ENCODE data around the gene SPINDOC. TPM values are rescaled to one million over a fixed set of nuclear protein-coding genes. Genes with fewer than 3 reads are reported as not detected.

SPINDOC gene
- total and polyA plus RNA-seq, 12 donors, result 7.0 to 13.2 (median 9.6) TPM

DNA sequence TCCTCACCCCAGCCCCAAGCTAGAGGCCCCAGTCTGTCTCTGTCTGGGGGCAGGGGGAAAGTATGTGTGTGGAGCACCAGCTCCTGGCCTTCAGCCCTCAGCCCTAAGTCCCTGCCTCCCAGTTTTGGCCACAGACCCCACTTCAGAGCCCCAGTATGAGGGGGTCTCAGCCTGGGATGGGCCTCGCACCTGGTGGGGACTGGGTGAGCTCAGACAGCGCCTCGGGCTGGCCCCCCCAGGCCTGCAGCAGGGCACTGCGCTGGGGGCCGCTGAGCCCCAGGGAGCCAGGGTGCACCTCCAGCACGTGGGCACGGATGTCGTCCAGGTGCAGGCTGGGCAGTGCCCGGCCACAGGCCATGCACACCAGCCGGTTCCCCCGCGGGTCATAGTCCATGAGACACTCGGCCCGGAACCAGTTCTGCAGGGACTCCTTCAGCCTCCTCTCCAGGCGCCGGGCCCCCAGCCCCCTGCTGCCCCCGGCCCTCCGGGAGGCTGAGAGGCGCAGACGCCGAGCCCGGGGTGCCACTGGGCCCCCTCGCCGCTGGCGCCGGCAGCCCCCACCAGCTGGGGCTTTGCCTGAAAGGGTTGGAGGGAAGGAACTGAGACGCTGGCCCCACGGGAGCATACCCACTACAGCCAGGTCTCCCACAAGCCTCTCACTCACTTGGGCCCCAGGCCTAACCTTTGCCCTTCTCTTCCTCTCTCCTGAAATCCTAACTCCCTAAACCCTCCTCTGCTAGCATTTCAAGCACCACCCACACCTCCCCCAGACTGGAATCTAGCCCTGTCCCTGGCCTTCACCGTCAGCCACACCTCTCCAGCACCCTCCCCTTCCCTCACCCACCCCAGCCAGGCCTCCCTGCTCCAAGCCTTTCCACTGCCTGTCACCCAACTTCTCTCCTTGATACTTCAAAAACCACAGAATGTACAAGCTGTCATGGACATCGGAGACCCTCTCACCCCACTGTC is 48.3 kb upstream of the SPINDOC start:
- WGBS, 2 donors, result 84 to 86% methylated on average over 30 of the region's 30 CpGs
- peaks cover 14 to 56% (median 31%) of the 10 kb centered on the region in 9 donors for H3K4me1 ChIP-seq
- intact Hi-C loops (cut with DNase I), result loop anchor here in 7 of 10 donors (5.0 to 10.0 kb wide), 5 partner anchors 47 to 380 kb away; partner anchors contain the start of gene SPINDOC (in 4 of the 7)
- TF ChIP-seq, protein P1, sequence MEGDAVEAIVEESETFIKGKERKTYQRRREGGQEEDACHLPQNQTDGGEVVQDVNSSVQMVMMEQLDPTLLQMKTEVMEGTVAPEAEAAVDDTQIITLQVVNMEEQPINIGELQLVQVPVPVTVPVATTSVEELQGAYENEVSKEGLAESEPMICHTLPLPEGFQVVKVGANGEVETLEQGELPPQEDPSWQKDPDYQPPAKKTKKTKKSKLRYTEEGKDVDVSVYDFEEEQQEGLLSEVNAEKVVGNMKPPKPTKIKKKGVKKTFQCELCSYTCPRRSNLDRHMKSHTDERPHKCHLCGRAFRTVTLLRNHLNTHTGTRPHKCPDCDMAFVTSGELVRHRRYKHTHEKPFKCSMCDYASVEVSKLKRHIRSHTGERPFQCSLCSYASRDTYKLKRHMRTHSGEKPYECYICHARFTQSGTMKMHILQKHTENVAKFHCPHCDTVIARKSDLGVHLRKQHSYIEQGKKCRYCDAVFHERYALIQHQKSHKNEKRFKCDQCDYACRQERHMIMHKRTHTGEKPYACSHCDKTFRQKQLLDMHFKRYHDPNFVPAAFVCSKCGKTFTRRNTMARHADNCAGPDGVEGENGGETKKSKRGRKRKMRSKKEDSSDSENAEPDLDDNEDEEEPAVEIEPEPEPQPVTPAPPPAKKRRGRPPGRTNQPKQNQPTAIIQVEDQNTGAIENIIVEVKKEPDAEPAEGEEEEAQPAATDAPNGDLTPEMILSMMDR (IDR thresholded peaks at IDR 0.05), result no peak
- peak overlapping the region in 5 of 10 donors; percentile 10 to 71 (median 69) for H3K27ac ChIP-seq
- H3K27me3 ChIP-seq, result peaks cover 0 to 14% (median 0%) of the 10 kb centered on the region in 7 donors
- H3K36me3 ChIP-seq, result peaks cover 0 to 25% (median 0%) of the 10 kb centered on the region in 9 donors
- peak; percentile 6 to 14 for DNase-seq
- ATAC-seq, result no peak
- H3K4me3 ChIP-seq, result no peak overlapping the region
- no peaks in the 10 kb centered on the region for H3K9me3 ChIP-seq

DNA sequence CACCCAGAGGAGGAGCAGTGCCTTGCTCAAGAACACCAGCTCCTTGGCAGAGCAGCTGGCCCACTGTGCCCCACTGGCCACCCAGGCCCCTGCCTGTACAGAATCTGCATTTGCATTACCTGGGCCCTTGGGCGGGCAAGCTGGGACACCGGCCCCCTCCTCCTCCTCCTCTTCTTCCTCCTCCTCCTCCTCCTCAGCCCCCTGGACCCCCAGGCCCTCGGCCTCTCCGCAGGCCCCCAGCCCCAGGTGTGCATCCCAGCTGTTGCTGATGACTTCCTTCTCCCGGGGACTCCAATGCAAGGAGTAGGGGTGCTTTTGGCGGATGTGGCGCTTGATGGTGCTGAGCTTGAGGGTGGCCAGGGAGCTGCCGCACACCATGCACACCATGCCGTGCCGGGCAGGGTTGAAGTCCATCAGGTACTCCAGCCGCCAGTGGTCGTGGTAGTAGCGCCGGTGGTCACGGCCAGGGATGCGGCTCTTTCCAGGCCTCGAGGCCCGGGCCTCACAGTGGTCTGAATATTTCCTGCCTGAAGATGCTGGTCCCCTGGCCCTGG is 47.5 kb upstream of the SPINDOC start:
- peaks cover 0 to 22% (median 0%) of the 10 kb centered on the region in 7 donors for H3K27me3 ChIP-seq
- H3K9me3 ChIP-seq, result no peaks in the 10 kb centered on the region
- H3K4me1 ChIP-seq, result peaks cover 14 to 59% (median 35%) of the 10 kb centered on the region in 9 donors
- H3K36me3 ChIP-seq, result peaks cover 0 to 17% (median 0%) of the 10 kb centered on the region in 9 donors
- no peak for ATAC-seq
- intact Hi-C loops (cut with DNase I), result loop anchor here in 8 of 10 donors (2.0 to 10.0 kb wide), 6 partner anchors 47 to 379 kb away; partner anchors contain the start of gene SPINDOC (in 4 of the 8)
- 88% methylated on average over 18 of the region's 18 CpGs for WGBS, 2 donors
- no peak overlapping the region for H3K4me3 ChIP-seq
- TF ChIP-seq, protein P1 (IDR thresholded peaks at IDR 0.05), result no peak
- peak in 1 of 2 donors; percentile 6 for DNase-seq
- H3K27ac ChIP-seq, result no peak overlapping the region

DNA sequence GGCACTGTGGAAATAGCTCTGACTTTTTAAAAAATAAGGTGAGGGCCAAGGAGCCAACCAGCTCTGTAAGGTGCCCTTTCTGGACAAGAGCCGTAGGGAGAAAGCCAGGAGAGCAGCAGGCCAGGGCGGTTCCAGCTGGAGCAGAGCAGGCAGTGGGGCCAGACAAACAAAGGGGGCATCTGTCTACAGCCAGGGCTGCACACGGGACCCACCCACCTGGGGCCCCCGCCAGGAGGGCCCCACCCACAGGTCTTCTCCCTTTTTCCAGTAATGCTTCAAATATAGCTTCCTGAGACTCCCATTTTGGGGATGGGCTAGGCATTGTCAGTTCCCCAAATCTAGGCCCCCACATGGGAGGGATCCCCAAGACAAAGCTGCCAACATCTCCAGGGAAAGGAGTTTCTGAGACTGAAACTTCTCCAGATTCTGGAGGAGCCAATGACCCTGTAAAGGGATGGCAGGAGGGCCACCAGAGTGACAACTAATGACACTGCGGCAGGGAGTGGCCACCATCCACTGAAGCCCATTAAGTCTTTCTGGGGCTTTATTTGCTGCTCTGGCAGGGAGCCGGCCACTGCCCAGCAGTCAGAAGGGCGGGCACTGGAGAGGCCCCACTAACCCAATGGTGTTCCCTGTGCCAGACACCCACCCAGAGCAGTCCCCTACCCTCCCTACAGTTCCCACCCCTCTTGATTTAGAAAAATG is 46.6 kb upstream of the SPINDOC start:
- Histone ChIP-seq H3K36me3 (peaks cover 0 to 11% (median 0%) of the 10 kb centered on the region in 9 donors), H3K9me3 (no peaks in the 10 kb centered on the region), H3K27ac (peak overlapping the region in 8 of 10 donors; percentile 4 to 92 (median 75)), H3K27me3 (peaks cover 0 to 23% (median 0%) of the 10 kb centered on the region in 7 donors), H3K4me1 (peaks cover 14 to 58% (median 35%) of the 10 kb centered on the region in 9 donors), H3K4me3 (peak overlapping the region in 8 of 10 donors; percentile 70 to 89 (median 86))
- no peak for ATAC-seq
- no peak for DNase-seq
- WGBS, 2 donors, result 74 to 76% methylated on average over 7 of the region's 7 CpGs
- TF ChIP-seq, protein P1 (IDR thresholded peaks at IDR 0.05), result no peak
- intact Hi-C loops (cut with DNase I), result loop anchor here in 8 of 10 donors (2.0 to 10.0 kb wide), 6 partner anchors 46 to 378 kb away; partner anchors contain the start of gene SPINDOC (in 4 of the 8)
